ENCODE measurements around the gene SORBS2. TPM values are rescaled to one million over a fixed set of nuclear protein-coding genes. Genes with fewer than 3 reads are reported as not detected.

The SORBS2 gene
- total and polyA plus RNA-seq, 2 of the 8 experiments (the other 6 are each of a cell fraction or from before 2014, with no cell fraction given) = 73.0 to 87.1 TPM

DNA sequence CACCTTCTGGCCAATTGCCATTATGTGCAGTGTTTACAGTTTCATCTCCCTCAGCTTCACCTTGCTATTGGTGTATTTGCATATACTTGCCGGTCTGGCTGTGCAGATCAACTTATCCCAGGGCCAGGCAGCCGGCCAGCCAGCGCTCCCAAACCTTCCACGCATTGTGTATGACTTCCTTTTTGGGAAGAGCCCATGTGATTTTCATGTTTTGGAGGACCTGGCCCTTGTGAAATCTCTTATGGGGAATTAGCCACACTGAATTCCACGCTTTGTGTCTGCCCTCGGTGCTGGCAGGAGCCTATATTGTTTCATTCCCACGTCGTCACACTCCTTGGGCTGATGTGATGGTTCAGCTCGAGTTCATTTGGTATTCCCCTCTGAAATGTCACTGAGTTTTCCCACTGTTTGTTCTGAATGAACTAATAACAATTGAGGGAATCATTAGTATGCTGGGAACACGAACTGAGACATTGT lies 270.7 kb downstream of the SORBS2 start:
- Histone ChIP-seq H3K56ac (replicated peaks; ENCODE audit: insufficient read length, low read depth, low read length) (no peak overlapping the region), H2BK20ac (ENCODE audit: low read length) (0 out of 2 replicates have a peak overlapping the region, but pooled peaks have one; percentile 36), H3K79me1 (ENCODE audit: low read depth, low read length) (no peaks in the 10 kb centered on the region), H3K27ac (ENCODE audit: low read depth, low read length) (no peak overlapping the region), H3K18ac (ENCODE audit: extremely low read depth, low read length) (no peak overlapping the region), H2AFZ (ENCODE audit: low read length) (0 out of 2 replicates have a peak overlapping the region, but pooled peaks have one; percentile 33), H3K14ac (ENCODE audit: insufficient read length) (no peak overlapping the region), H3K4ac (replicated peaks; ENCODE audit: insufficient read length, low read depth, low read length) (no peak overlapping the region), H3K27me3 (replicated peaks in 1 of 4; ENCODE audit: control insufficient read depth in 3 of 4, extremely low read depth in 1 of 4, insufficient read depth in 3 of 4, low read length in 3 of 4) (peaks cover 1 to 11% (median 7%) of the 10 kb centered on the region in 4 experiments; a peak in 6 of 7 replicates), H4K20me1 (replicated peaks in 1 of 2; ENCODE audit: control insufficient read depth in 1 of 2, insufficient read depth in 2 of 2, low read length in 2 of 2) (no peaks in the 10 kb centered on the region), H4K8ac (ENCODE audit: extremely low read depth, insufficient read depth, low read length) (no peak overlapping the region), H2AK5ac (ENCODE audit: low read depth, low read length) (no peak overlapping the region), H3K23ac (ENCODE audit: insufficient read length) (no peak overlapping the region), H2BK12ac (ENCODE audit: low read depth, low read length) (no peak overlapping the region), H4K5ac (ENCODE audit: insufficient read length, low read depth, low read length) (no peak overlapping the region), H3K9me3 (ENCODE audit: insufficient read depth in 2 of 2, low read depth in 1 of 2, low read length in 1 of 2) (no peaks in the 10 kb centered on the region), H3K4me2 (ENCODE audit: insufficient read depth in 1 of 2, low read depth in 2 of 2, low read length in 2 of 2) (no peak overlapping the region), H3K4me1 (replicated peaks in 1 of 4; ENCODE audit: control insufficient read depth in 3 of 4, insufficient read depth in 4 of 4, low read length in 3 of 4) (peaks cover 0 to 5% (median 2%) of the 10 kb centered on the region in 4 experiments; a peak in 3 of 7 replicates), H3K36me3 (ENCODE audit: control insufficient read depth in 2 of 4, insufficient read depth in 4 of 4, low read length in 3 of 4) (no peaks in the 10 kb centered on the region), H2BK5ac (ENCODE audit: low read depth, low read length) (no peak overlapping the region), H3K23me2 (ENCODE audit: low read depth, low read length) (no peaks in the 10 kb centered on the region; the same call in 1 of the 2 replicates), H3K79me2 (ENCODE audit: control insufficient read depth in 1 of 2, insufficient read depth in 2 of 2, low read length in 2 of 2) (no peaks in the 10 kb centered on the region), H4K91ac (replicated peaks; ENCODE audit: insufficient read length, low read length) (no peak overlapping the region), H2BK15ac (ENCODE audit: low read length) (peak overlapping the region; percentile 84; the same call in 1 of the 2 replicates), H3K9ac (replicated peaks in 1 of 4; ENCODE audit: extremely low read depth in 1 of 4, low read depth in 3 of 4, low read length in 3 of 4) (no peak overlapping the region), H2BK120ac (replicated peaks; ENCODE audit: low read depth, low read length) (no peak overlapping the region), H3K4me3 (ENCODE audit: extremely low read depth in 1 of 4, insufficient read depth in 2 of 4, low read depth in 3 of 4, low read length in 4 of 4) (no peak overlapping the region)
- WGBS, 2 experiments (ENCODE audit: extremely low coverage in 1 of 2, insufficient coverage in 1 of 2, insufficient read length in 1 of 2, insufficient replicate concordance in 2 of 2, low coverage in 1 of 2, low lambda C conversion rate in 2 of 2, missing lambda C conversion rate in 1 of 2) = 82% methylated on average over 10 of the region's 10 CpGs; no CpG with 5 or more reads in 1 of the 2 experiments
- DNase-seq (ENCODE audit: low read depth in 1 of 2, low spot score in 2 of 2) = no peak
- no peak for FAIRE-seq
- POLR2A ChIA-PET (ENCODE audit: partially characterized antibody) = no interaction called here
- CTCF ChIA-PET (ENCODE audit: partially characterized antibody) = interaction anchor here (0.8 to 2.2 kb wide), 2 partner anchors 18 to 58 kb away, joined by 3 to 7 read pairs; no protein-coding TSS in a partner anchor
- TF ChIP-seq TAF1 (IDR thresholded peaks at IDR 0.05; ENCODE audit: low read depth, low read length) (no peak), KDM5A (IDR thresholded peaks at IDR 0.05; ENCODE audit: low read length) (no peak), BRCA1 (IDR thresholded peaks at IDR 0.05; ENCODE audit: low read depth, low read length) (no peak), EGR1 (IDR thresholded peaks at IDR 0.05; ENCODE audit: borderline replicate concordance, low read depth, low read length) (no peak), SIN3A (conservative IDR thresholded peaks at IDR 0.05 in 1 of 2, IDR thresholded peaks at IDR 0.05 in 1 of 2; ENCODE audit: low read depth in 1 of 2, low read length in 2 of 2) (no peak), TBP (IDR thresholded peaks at IDR 0.05; ENCODE audit: low read depth, low read length) (no peak), MAFK (IDR thresholded peaks at IDR 0.05; ENCODE audit: low read depth, low read length) (no peak), GABPA (IDR thresholded peaks at IDR 0.05; ENCODE audit: borderline replicate concordance, insufficient read depth, low read length) (no peak), TCF12 (IDR thresholded peaks at IDR 0.05; ENCODE audit: low read depth, low read length) (no peak), RFX5 (IDR thresholded peaks at IDR 0.05; ENCODE audit: borderline replicate concordance, low read depth, low read length) (no peak), NRF1 (IDR thresholded peaks at IDR 0.05; ENCODE audit: low read depth, low read length) (no peak), HDAC2 (IDR thresholded peaks at IDR 0.05; ENCODE audit: borderline replicate concordance in 1 of 2, low read depth in 2 of 2, low read length in 2 of 2) (no peak)
- TF ChIP-seq, protein P1, sequence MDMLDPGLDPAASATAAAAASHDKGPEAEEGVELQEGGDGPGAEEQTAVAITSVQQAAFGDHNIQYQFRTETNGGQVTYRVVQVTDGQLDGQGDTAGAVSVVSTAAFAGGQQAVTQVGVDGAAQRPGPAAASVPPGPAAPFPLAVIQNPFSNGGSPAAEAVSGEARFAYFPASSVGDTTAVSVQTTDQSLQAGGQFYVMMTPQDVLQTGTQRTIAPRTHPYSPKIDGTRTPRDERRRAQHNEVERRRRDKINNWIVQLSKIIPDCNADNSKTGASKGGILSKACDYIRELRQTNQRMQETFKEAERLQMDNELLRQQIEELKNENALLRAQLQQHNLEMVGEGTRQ (IDR thresholded peaks at IDR 0.05; ENCODE audit: low read length) = no peak
